ENCODE results near the gene FRMD3. TPM values are rescaled to one million over a fixed set of nuclear protein-coding genes. Genes with fewer than 3 reads are reported as not detected.

FRMD3 gene
- total and polyA plus RNA-seq, 2 donors (not counting 1 experiment from before 2014, with no cell fraction given), result 0.19 to 0.66 TPM

- Histone ChIP-seq H3K4me3 (replicated peaks in 1 of 4; ENCODE audit: control extremely low read depth in 1 of 4, insufficient read depth in 1 of 4, low read depth in 3 of 4, low read length in 4 of 4) (no peak overlapping the region), H3K4me2 (ENCODE audit: extremely low read depth, insufficient read depth, low read length) (no peak overlapping the region), H3K9ac (ENCODE audit: insufficient read depth, low read length) (no peak overlapping the region), H3K4me1 (ENCODE audit: control insufficient read depth, extremely low read depth, insufficient read depth, low read length) (no peaks in the 10 kb centered on the region), H3K27me3 (ENCODE audit: control insufficient read depth, insufficient read depth, low read length) (no peaks in the 10 kb centered on the region), H3K79me2 (ENCODE audit: control insufficient read depth, insufficient read depth, low read length) (no peaks in the 10 kb centered on the region), H3K36me3 (ENCODE audit: control insufficient read depth, insufficient read depth, low read length) (no peaks in the 10 kb centered on the region), H4K20me1 (ENCODE audit: control insufficient read depth, extremely low read depth, insufficient read depth, low read length) (no peaks in the 10 kb centered on the region), H3K9me3 (ENCODE audit: control insufficient read depth, insufficient read depth, low read depth, low read length) (no peaks in the 10 kb centered on the region), H3K27ac (ENCODE audit: insufficient read depth, low read length) (no peak overlapping the region), H2AFZ (ENCODE audit: low read length) (no peak overlapping the region)
- no peak for DNase-seq (ENCODE audit: low read depth in 2 of 2)
- TF ChIP-seq CTCF (conservative IDR thresholded peaks at IDR 0.05 in 1 of 2, IDR thresholded peaks at IDR 0.05 in 1 of 2; ENCODE audit: low read depth in 1 of 2, low read length in 2 of 2) (no peak), EZH2 (IDR thresholded peaks at IDR 0.05; ENCODE audit: low read length, missing control alignments) (no peak)
Observed at GRCh38 chr9:83387401-83388185, 150.6 kb downstream of the FRMD3 start.

- no peak overlapping the region for H3K4me3 ChIP-seq (replicated peaks in 1 of 4; ENCODE audit: control extremely low read depth in 1 of 4, insufficient read depth in 1 of 4, low read depth in 3 of 4, low read length in 4 of 4)
- no peaks in the 10 kb centered on the region for H3K36me3 ChIP-seq (ENCODE audit: control insufficient read depth, insufficient read depth, low read length)
- no peaks in the 10 kb centered on the region for H4K20me1 ChIP-seq (ENCODE audit: control insufficient read depth, extremely low read depth, insufficient read depth, low read length)
- H3K9ac ChIP-seq (ENCODE audit: insufficient read depth, low read length), result no peak overlapping the region
- no peak for DNase-seq (ENCODE audit: low read depth in 2 of 2)
- no peak for TF ChIP-seq EZH2 (IDR thresholded peaks at IDR 0.05; ENCODE audit: low read length, missing control alignments)
- no peak for TF ChIP-seq CTCF (conservative IDR thresholded peaks at IDR 0.05 in 1 of 2, IDR thresholded peaks at IDR 0.05 in 1 of 2; ENCODE audit: low read depth in 1 of 2, low read length in 2 of 2)
- H3K27ac ChIP-seq (ENCODE audit: insufficient read depth, low read length), result no peak overlapping the region
- no peak overlapping the region for H3K4me2 ChIP-seq (ENCODE audit: extremely low read depth, insufficient read depth, low read length)
- H3K9me3 ChIP-seq (ENCODE audit: control insufficient read depth, insufficient read depth, low read depth, low read length), result no peaks in the 10 kb centered on the region
- no peaks in the 10 kb centered on the region for H3K79me2 ChIP-seq (ENCODE audit: control insufficient read depth, insufficient read depth, low read length)
- no peaks in the 10 kb centered on the region for H3K27me3 ChIP-seq (ENCODE audit: control insufficient read depth, insufficient read depth, low read length)
- H3K4me1 ChIP-seq (ENCODE audit: control insufficient read depth, extremely low read depth, insufficient read depth, low read length), result no peaks in the 10 kb centered on the region
- H2AFZ ChIP-seq (ENCODE audit: low read length), result no peak overlapping the region
Observed at GRCh38 chr9:83385317-83385716, 152.9 kb downstream of the FRMD3 start.

GRCh38 chr9:83384214-83384613 is 154.0 kb downstream of the FRMD3 start:
- DNase-seq (ENCODE audit: low read depth in 2 of 2), result no peak

More at GRCh38 chr9:83384214-83384613, 154.0 kb downstream of the FRMD3 start:
- Histone ChIP-seq H4K20me1 (ENCODE audit: control insufficient read depth, extremely low read depth, insufficient read depth, low read length) (no peaks in the 10 kb centered on the region), H3K9me3 (ENCODE audit: control insufficient read depth, insufficient read depth, low read depth, low read length) (no peaks in the 10 kb centered on the region), H3K4me2 (ENCODE audit: extremely low read depth, insufficient read depth, low read length) (no peak overlapping the region), H3K4me3 (replicated peaks in 1 of 4; ENCODE audit: control extremely low read depth in 1 of 4, insufficient read depth in 1 of 4, low read depth in 3 of 4, low read length in 4 of 4) (no peak overlapping the region), H3K79me2 (ENCODE audit: control insufficient read depth, insufficient read depth, low read length) (no peaks in the 10 kb centered on the region), H3K9ac (ENCODE audit: insufficient read depth, low read length) (no peak overlapping the region), H2AFZ (ENCODE audit: low read length) (no peak overlapping the region), H3K27me3 (ENCODE audit: control insufficient read depth, insufficient read depth, low read length) (no peaks in the 10 kb centered on the region), H3K36me3 (ENCODE audit: control insufficient read depth, insufficient read depth, low read length) (no peaks in the 10 kb centered on the region), H3K4me1 (ENCODE audit: control insufficient read depth, extremely low read depth, insufficient read depth, low read length) (no peaks in the 10 kb centered on the region), H3K27ac (ENCODE audit: insufficient read depth, low read length) (no peak overlapping the region)
- TF ChIP-seq EZH2 (IDR thresholded peaks at IDR 0.05; ENCODE audit: low read length, missing control alignments) (no peak), CTCF (conservative IDR thresholded peaks at IDR 0.05 in 1 of 2, IDR thresholded peaks at IDR 0.05 in 1 of 2; ENCODE audit: low read depth in 1 of 2, low read length in 2 of 2) (no peak)

All from fibroblast of lung (primary cell).